ENCODE measurements around the gene VAC14. TPM values are rescaled to one million over a fixed set of nuclear protein-coding genes. Genes with fewer than 3 reads are reported as not detected.
"Not testable (repeated sequence)": the region's sequence is repeated elsewhere in the genome, so short reads cannot be mapped to it uniquely, and the experiment has no call there.

VAC14 gene
- total and polyA plus RNA-seq, 3 donors from 2014 or later: 41.0 to 80.5 (median 61.8) TPM

- H3K4me3 ChIP-seq: no peak overlapping the region
- H3K9me3 ChIP-seq: no peaks in the 10 kb centered on the region
- TF ChIP-seq CTCF (IDR thresholded peaks at IDR 0.05) (no peak), POLR2A (IDR thresholded peaks at IDR 0.05) (no peak)
- peaks cover 18% of the 10 kb centered on the region for H3K4me1 ChIP-seq
- peak; percentile 42 for DNase-seq
- 70 to 75% methylated on average over 15 of the region's 15 CpGs for WGBS, 2 donors
- peak overlapping the region; percentile 21 to 50 for H3K27ac ChIP-seq
- H3K36me3 ChIP-seq (ENCODE audit: low read depth, missing control alignments): no peaks in the 10 kb centered on the region
- intact Hi-C loops (cut with DNase I; ENCODE audit: low total_unique reads): no loop called here
- H3K27me3 ChIP-seq: no peaks in the 10 kb centered on the region
These were observed 153.3 kb downstream of the VAC14 start for GRCh38 chr16:70647441-70648359.

GRCh38 chr16:70646260-70647241 lies 154.4 kb downstream of the VAC14 start, which contains the start of gene IL34:
TSS of gene IL34 (plus strand) at chr16:70646559. CDS start at chr16:70646948, 389 bp downstream.
- Histone ChIP-seq H3K27me3 (no peaks in the 10 kb centered on the region), H3K36me3 (ENCODE audit: low read depth, missing control alignments) (no peaks in the 10 kb centered on the region), H3K4me3 (no peak within 1 kb of the TSS), H3K27ac (peak within 1 kb of the TSS; percentile 21 to 50), H3K9me3 (no peaks in the 10 kb centered on the region), H3K4me1 (peaks cover 18% of the 10 kb centered on the region)
- peak; percentile 63 for DNase-seq
- TF ChIP-seq CTCF (IDR thresholded peaks at IDR 0.05): no peak
- TF ChIP-seq POLR2A (IDR thresholded peaks at IDR 0.05): no peak
- intact Hi-C loops (cut with DNase I; ENCODE audit: low total_unique reads): no loop called here
- WGBS, 2 donors: 47 to 73% methylated on average over 20 to 32 of the region's 39 CpGs

GRCh38 chr16:70644763-70645597 lies 156.0 kb downstream of the VAC14 start:
- no peak overlapping the region for H3K27ac ChIP-seq
- intact Hi-C loops (cut with DNase I; ENCODE audit: low total_unique reads): no loop called here
- TF ChIP-seq CTCF (IDR thresholded peaks at IDR 0.05) (no peak), POLR2A (IDR thresholded peaks at IDR 0.05) (no peak)
- 81 to 92% methylated on average over 10 of the region's 10 CpGs for WGBS, 2 donors
- peaks cover 18% of the 10 kb centered on the region for H3K4me1 ChIP-seq
- no peak for DNase-seq
- H3K36me3 ChIP-seq (ENCODE audit: low read depth, missing control alignments): no peaks in the 10 kb centered on the region
- H3K9me3 ChIP-seq: no peaks in the 10 kb centered on the region
- no peak overlapping the region for H3K4me3 ChIP-seq
- no peaks in the 10 kb centered on the region for H3K27me3 ChIP-seq

GRCh38 chr16:70643264-70643663 lies 157.7 kb downstream of the VAC14 start:
- H3K27me3 ChIP-seq; H3K36me3 ChIP-seq (ENCODE audit: low read depth, missing control alignments); H3K4me3 ChIP-seq; DNase-seq; H3K9me3 ChIP-seq; H3K27ac ChIP-seq; intact Hi-C loops (cut with DNase I; ENCODE audit: low total_unique reads): not testable (repeated sequence)
- H3K4me1 ChIP-seq: peaks cover 18% of the 10 kb centered on the region
- 90 to 91% methylated on average over 7 of the region's 7 CpGs for WGBS, 2 donors
